ENCODE measurements around the gene RNASE8.
"Not testable (repeated sequence)": the region's sequence is repeated elsewhere in the genome, so short reads cannot be mapped to it uniquely, and the experiment has no call there.

DNA sequence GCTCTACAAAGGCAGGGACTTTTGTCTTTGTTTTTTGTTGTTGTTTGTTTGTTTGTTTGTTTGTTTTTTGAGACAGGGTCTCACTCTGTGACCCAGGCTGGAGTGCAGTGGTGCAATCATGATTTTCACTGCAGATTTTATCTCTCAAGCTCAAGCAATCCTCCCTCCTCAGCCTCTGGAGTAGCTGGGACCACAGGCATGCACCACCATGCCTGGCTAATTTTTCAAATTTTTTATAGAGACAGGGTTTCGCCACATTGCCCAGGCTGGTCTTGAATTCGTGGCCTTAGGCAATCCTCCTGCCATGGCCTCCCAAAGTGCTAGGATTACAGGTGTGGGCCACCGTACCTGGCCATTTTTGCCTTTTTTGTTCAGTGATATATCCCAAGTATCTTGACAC, 16.7 kb upstream of the RNASE8 start:
- TF ChIP-seq POLR2AphosphoS5, POLR2A (IDR thresholded peaks at IDR 0.05; ENCODE audit: low read depth, low read length): not testable (repeated sequence)
